ENCODE measurements around the gene NUDT13.
A peak's percentile ranks its signal among the peaks of the same experiment; 100 is the strongest.

Gene NUDT13

GRCh38 chr10:73167783-73168464, 57.7 kb downstream of the NUDT13 start, which contains the start of the genes ECD and FAM149B1:
Gene ECD, minus strand, starts transcription at chr10:73168008. Its CDS starts 4,071 bp downstream, at chr10:73163937.
Gene FAM149B1, plus strand, starts transcription at chr10:73168119. Its CDS starts 221 bp downstream, at chr10:73168340.
- Mint-ChIP-seq H3K27ac (peak within 1 kb of the TSS; percentile 99), H3K36me3 (ENCODE audit: low read depth) (peaks cover 34% of the 10 kb centered on the region), H3K4me1 (ENCODE audit: low read depth) (peaks cover 40% of the 10 kb centered on the region)

GRCh38 chr10:73168465-73168803, 58.2 kb downstream of the NUDT13 start:
- Mint-ChIP-seq H3K4me1 (ENCODE audit: low read depth) (peaks cover 36% of the 10 kb centered on the region), H3K27me3 (no peaks in the 10 kb centered on the region), H3K27ac (peak overlapping the region; percentile 87), H3K4me3 (peak overlapping the region; percentile 99), H3K9me3 (no peaks in the 10 kb centered on the region), H3K36me3 (ENCODE audit: low read depth) (peaks cover 31% of the 10 kb centered on the region)

More at GRCh38 chr10:73167783-73168464, 57.7 kb downstream of the NUDT13 start, which contains the start of the genes ECD and FAM149B1:
- Mint-ChIP-seq H3K9me3 (no peaks in the 10 kb centered on the region), H3K27me3 (no peaks in the 10 kb centered on the region), H3K4me3 (peak within 1 kb of the TSS; percentile 99)

- no peaks in the 10 kb centered on the region for H3K27me3 Mint-ChIP-seq
- no peak overlapping the region for H3K4me3 Mint-ChIP-seq
- H3K4me1 Mint-ChIP-seq (ENCODE audit: low read depth), result peaks cover 31% of the 10 kb centered on the region
- H3K9me3 Mint-ChIP-seq, result no peaks in the 10 kb centered on the region
- H3K36me3 Mint-ChIP-seq (ENCODE audit: low read depth), result peaks cover 26% of the 10 kb centered on the region
- H3K27ac Mint-ChIP-seq, result no peak overlapping the region
Observed at GRCh38 chr10:73169320-73169719, 59.1 kb downstream of the NUDT13 start.

GRCh38 chr10:73172867-73173266, 62.6 kb downstream of the NUDT13 start:
- no peaks in the 10 kb centered on the region for H3K9me3 Mint-ChIP-seq
- H3K36me3 Mint-ChIP-seq (ENCODE audit: low read depth), result peaks cover 13% of the 10 kb centered on the region
- H3K4me1 Mint-ChIP-seq (ENCODE audit: low read depth), result peaks cover 5% of the 10 kb centered on the region
- no peak overlapping the region for H3K4me3 Mint-ChIP-seq
- H3K27ac Mint-ChIP-seq, result no peak overlapping the region
- no peaks in the 10 kb centered on the region for H3K27me3 Mint-ChIP-seq

- H3K36me3 Mint-ChIP-seq (ENCODE audit: low read depth), result peaks cover 13% of the 10 kb centered on the region
- H3K9me3 Mint-ChIP-seq, result no peaks in the 10 kb centered on the region
- no peak overlapping the region for H3K4me3 Mint-ChIP-seq
- H3K4me1 Mint-ChIP-seq (ENCODE audit: low read depth), result no peaks in the 10 kb centered on the region
- H3K27me3 Mint-ChIP-seq, result no peaks in the 10 kb centered on the region
- no peak overlapping the region for H3K27ac Mint-ChIP-seq
Observed at GRCh38 chr10:73174148-73174925, 64.1 kb downstream of the NUDT13 start.

Data from stimulated activated naive CD8-positive, alpha-beta T cell treated with anti-CD3 and anti-CD28 coated beads, Interleukin-15, Interleukin-2, amounts not matched to agents 100 ng/mL and 50 ng/mL, for 24 hours (primary cell).